Activated CD4-positive, alpha-beta memory T cell treated with anti-CD3 and anti-CD28 coated beads, Interleukin-2, amount 10 ng/mL, durations not matched to agents 7 days and 5 days (primary cell): ENCODE results near the gene CCSER1. TPM values are rescaled to one million over a fixed set of nuclear protein-coding genes. Genes with fewer than 3 reads are reported as not detected.
"Not testable (repeated sequence)": the region's sequence is repeated elsewhere in the genome, so short reads cannot be mapped to it uniquely, and the experiment has no call there.

Source experiments
- CTCF ChIA-PET: fragments of 350-600 bp; sonication (Branson Sonifier 250); formaldehyde crosslinking; loops from one replicate; lab custom pipeline; 2021; ENCODE audit warnings: antibody characterized with exemption, inconsistent platforms; lab: Charles Lee
- POLR2A ChIA-PET: fragments of 350-600 bp; sonication (Branson Sonifier 250); formaldehyde crosslinking; loops from one replicate; lab custom pipeline; 2021; ENCODE audit warnings: antibody characterized with exemption; lab: Charles Lee
- DNase-seq: peaks from one replicate; pipeline ENCODE4 v3.0.0-alpha.2; 2020
- H3K27ac Mint-ChIP-seq: one replicate; pipeline ENCODE4 v1.8.0; 2021; ENCODE audit warnings: mild to moderate bottlenecking, mixed read lengths
- H3K27me3 Mint-ChIP-seq: one replicate; pipeline ENCODE4 v1.8.0; 2021; ENCODE audit warnings: mixed read lengths
- H3K36me3 Mint-ChIP-seq: one replicate; pipeline ENCODE4 v1.8.0; 2021; ENCODE audit warnings: low read depth, mixed read lengths
- H3K4me1 Mint-ChIP-seq: one replicate; pipeline ENCODE4 v1.8.0; 2021; ENCODE audit warnings: mixed read lengths
- H3K4me3 Mint-ChIP-seq: one replicate; pipeline ENCODE4 v1.8.0; 2021; ENCODE audit warnings: mild to moderate bottlenecking, mixed read lengths
- H3K9me3 Mint-ChIP-seq: one replicate; pipeline ENCODE4 v1.8.0; 2021; ENCODE audit warnings: mixed read lengths
- total RNA-seq, 2 experiments: library from RNA; stranded (reverse); gene quantifications; one replicate each; pipeline ENCODE4 v1.2.3, GENCODE V29; 2021

The CCSER1 gene
- total RNA-seq, 2 experiments from 2014 or later = 0.50 to 0.73 TPM

- H3K9me3 Mint-ChIP-seq = peaks cover 2% of the 10 kb centered on the region
- no peak overlapping the region for H3K4me3 Mint-ChIP-seq
- CTCF ChIA-PET = no interaction called here
- H3K27me3 Mint-ChIP-seq = no peaks in the 10 kb centered on the region
- H3K27ac Mint-ChIP-seq = no peak overlapping the region
- POLR2A ChIA-PET = no interaction called here
- DNase-seq = no peak
- no peaks in the 10 kb centered on the region for H3K36me3 Mint-ChIP-seq
- no peaks in the 10 kb centered on the region for H3K4me1 Mint-ChIP-seq
Measured at GRCh38 chr4:91258326-91258725, 1131.1 kb downstream of the CCSER1 start.

GRCh38 chr4:91267543-91267942 lies 1140.3 kb downstream of the CCSER1 start:
- ChIA-PET POLR2A (no interaction called here), CTCF (no interaction called here)
- Mint-ChIP-seq H3K36me3 (no peaks in the 10 kb centered on the region), H3K9me3 (peaks cover 6% of the 10 kb centered on the region), H3K27me3 (no peaks in the 10 kb centered on the region), H3K4me1 (no peaks in the 10 kb centered on the region), H3K27ac (no peak overlapping the region), H3K4me3 (no peak overlapping the region)
- DNase-seq = no peak

GRCh38 chr4:91268481-91268880 lies 1141.3 kb downstream of the CCSER1 start:
- H3K36me3 Mint-ChIP-seq, POLR2A ChIA-PET, DNase-seq, H3K4me1 Mint-ChIP-seq, CTCF ChIA-PET, H3K27me3 Mint-ChIP-seq, H3K4me3 Mint-ChIP-seq, H3K27ac Mint-ChIP-seq: not testable (repeated sequence)
- H3K9me3 Mint-ChIP-seq = peaks cover 10% of the 10 kb centered on the region

GRCh38 chr4:91268913-91269312 lies 1141.7 kb downstream of the CCSER1 start:
- no peak overlapping the region for H3K27ac Mint-ChIP-seq
- CTCF ChIA-PET = no interaction called here

GRCh38 chr4:91279899-91280298 lies 1152.7 kb downstream of the CCSER1 start:
- Mint-ChIP-seq H3K36me3 (no peaks in the 10 kb centered on the region), H3K4me3 (no peak overlapping the region), H3K9me3 (peaks cover 14% of the 10 kb centered on the region), H3K27me3 (no peaks in the 10 kb centered on the region), H3K27ac (no peak overlapping the region), H3K4me1 (no peaks in the 10 kb centered on the region)
- ChIA-PET CTCF (no interaction called here), POLR2A (no interaction called here)
- no peak for DNase-seq

More at GRCh38 chr4:91268913-91269312, 1141.7 kb downstream of the CCSER1 start:
- POLR2A ChIA-PET = no interaction called here
- Mint-ChIP-seq H3K4me1 (no peaks in the 10 kb centered on the region), H3K9me3 (peaks cover 10% of the 10 kb centered on the region), H3K36me3 (no peaks in the 10 kb centered on the region), H3K4me3 (no peak overlapping the region), H3K27me3 (no peaks in the 10 kb centered on the region)
- DNase-seq = no peak

- no peaks in the 10 kb centered on the region for H3K27me3 Mint-ChIP-seq
- POLR2A ChIA-PET = no interaction called here
- no peaks in the 10 kb centered on the region for H3K36me3 Mint-ChIP-seq
- DNase-seq = no peak
- H3K9me3 Mint-ChIP-seq = peaks cover 9% of the 10 kb centered on the region
- H3K4me3 Mint-ChIP-seq = no peak overlapping the region
- no peaks in the 10 kb centered on the region for H3K4me1 Mint-ChIP-seq
- CTCF ChIA-PET = no interaction called here
- no peak overlapping the region for H3K27ac Mint-ChIP-seq
Measured at GRCh38 chr4:91280551-91281290, 1153.5 kb downstream of the CCSER1 start.

- Mint-ChIP-seq H3K36me3 (no peaks in the 10 kb centered on the region), H3K4me3 (no peak overlapping the region), H3K27ac (no peak overlapping the region), H3K27me3 (no peaks in the 10 kb centered on the region), H3K9me3 (peaks cover 9% of the 10 kb centered on the region), H3K4me1 (no peaks in the 10 kb centered on the region)
- POLR2A ChIA-PET = no interaction called here
- CTCF ChIA-PET = no interaction called here
- no peak for DNase-seq
Measured at GRCh38 chr4:91282217-91282616, 1155.0 kb downstream of the CCSER1 start.

- Mint-ChIP-seq H3K27ac (no peak overlapping the region), H3K4me3 (no peak overlapping the region), H3K36me3 (no peaks in the 10 kb centered on the region), H3K9me3 (peaks cover 6% of the 10 kb centered on the region), H3K27me3 (no peaks in the 10 kb centered on the region), H3K4me1 (no peaks in the 10 kb centered on the region)
- ChIA-PET CTCF (no interaction called here), POLR2A (no interaction called here)
- DNase-seq = no peak
Measured at GRCh38 chr4:91283726-91284230, 1156.6 kb downstream of the CCSER1 start.

GRCh38 chr4:91284480-91284879 lies 1157.3 kb downstream of the CCSER1 start:
- Mint-ChIP-seq H3K27ac (no peak overlapping the region), H3K4me3 (no peak overlapping the region), H3K36me3 (no peaks in the 10 kb centered on the region), H3K27me3 (no peaks in the 10 kb centered on the region), H3K9me3 (peaks cover 3% of the 10 kb centered on the region), H3K4me1 (no peaks in the 10 kb centered on the region)
- POLR2A ChIA-PET = no interaction called here
- no peak for DNase-seq
- CTCF ChIA-PET = no interaction called here

- no peak overlapping the region for H3K4me3 Mint-ChIP-seq
- H3K36me3 Mint-ChIP-seq = no peaks in the 10 kb centered on the region
- H3K9me3 Mint-ChIP-seq = no peaks in the 10 kb centered on the region
- DNase-seq = no peak
- H3K27me3 Mint-ChIP-seq = no peaks in the 10 kb centered on the region
- ChIA-PET CTCF (no interaction called here), POLR2A (no interaction called here)
- no peak overlapping the region for H3K27ac Mint-ChIP-seq
- H3K4me1 Mint-ChIP-seq = no peaks in the 10 kb centered on the region
Measured at GRCh38 chr4:91285487-91285886, 1158.3 kb downstream of the CCSER1 start.

- Mint-ChIP-seq H3K36me3 (no peaks in the 10 kb centered on the region), H3K9me3 (no peaks in the 10 kb centered on the region), H3K4me3 (no peak overlapping the region), H3K27me3 (no peaks in the 10 kb centered on the region), H3K27ac (no peak overlapping the region), H3K4me1 (no peaks in the 10 kb centered on the region)
- CTCF ChIA-PET = no interaction called here
- POLR2A ChIA-PET = no interaction called here
- DNase-seq = no peak
Measured at GRCh38 chr4:91288702-91289311, 1161.6 kb downstream of the CCSER1 start.

- no peaks in the 10 kb centered on the region for H3K9me3 Mint-ChIP-seq
- no peaks in the 10 kb centered on the region for H3K36me3 Mint-ChIP-seq
- no peaks in the 10 kb centered on the region for H3K27me3 Mint-ChIP-seq
- ChIA-PET POLR2A (no interaction called here), CTCF (no interaction called here)
- no peak overlapping the region for H3K27ac Mint-ChIP-seq
- DNase-seq = no peak
- H3K4me1 Mint-ChIP-seq = no peaks in the 10 kb centered on the region
- H3K4me3 Mint-ChIP-seq = no peak overlapping the region
Measured at GRCh38 chr4:91298156-91298700, 1171.0 kb downstream of the CCSER1 start.

GRCh38 chr4:91298824-91299223 lies 1171.6 kb downstream of the CCSER1 start:
- ChIA-PET CTCF (no interaction called here), POLR2A (no interaction called here)
- Mint-ChIP-seq H3K27me3 (no peaks in the 10 kb centered on the region), H3K9me3 (no peaks in the 10 kb centered on the region), H3K4me3 (no peak overlapping the region), H3K4me1 (no peaks in the 10 kb centered on the region), H3K36me3 (no peaks in the 10 kb centered on the region), H3K27ac (no peak overlapping the region)
- no peak for DNase-seq
